RCC 7860 (cell line): ENCODE results near the gene RXFP2.
A peak's percentile ranks its signal among the peaks of the same experiment; 100 is the strongest.

Experiments used
- DNase-seq: peaks from one replicate; pipeline ENCODE4 v3.0.0-alpha.2; 2015; ENCODE audit warnings: low spot score
- FAIRE-seq: peaks from 2 replicates; lab custom pipeline; 2012; peaks lifted over from hg19 to GRCh38; lab: Jason Lieb, UNC

The RXFP2 gene, protein sequence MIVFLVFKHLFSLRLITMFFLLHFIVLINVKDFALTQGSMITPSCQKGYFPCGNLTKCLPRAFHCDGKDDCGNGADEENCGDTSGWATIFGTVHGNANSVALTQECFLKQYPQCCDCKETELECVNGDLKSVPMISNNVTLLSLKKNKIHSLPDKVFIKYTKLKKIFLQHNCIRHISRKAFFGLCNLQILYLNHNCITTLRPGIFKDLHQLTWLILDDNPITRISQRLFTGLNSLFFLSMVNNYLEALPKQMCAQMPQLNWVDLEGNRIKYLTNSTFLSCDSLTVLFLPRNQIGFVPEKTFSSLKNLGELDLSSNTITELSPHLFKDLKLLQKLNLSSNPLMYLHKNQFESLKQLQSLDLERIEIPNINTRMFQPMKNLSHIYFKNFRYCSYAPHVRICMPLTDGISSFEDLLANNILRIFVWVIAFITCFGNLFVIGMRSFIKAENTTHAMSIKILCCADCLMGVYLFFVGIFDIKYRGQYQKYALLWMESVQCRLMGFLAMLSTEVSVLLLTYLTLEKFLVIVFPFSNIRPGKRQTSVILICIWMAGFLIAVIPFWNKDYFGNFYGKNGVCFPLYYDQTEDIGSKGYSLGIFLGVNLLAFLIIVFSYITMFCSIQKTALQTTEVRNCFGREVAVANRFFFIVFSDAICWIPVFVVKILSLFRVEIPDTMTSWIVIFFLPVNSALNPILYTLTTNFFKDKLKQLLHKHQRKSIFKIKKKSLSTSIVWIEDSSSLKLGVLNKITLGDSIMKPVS

DNA sequence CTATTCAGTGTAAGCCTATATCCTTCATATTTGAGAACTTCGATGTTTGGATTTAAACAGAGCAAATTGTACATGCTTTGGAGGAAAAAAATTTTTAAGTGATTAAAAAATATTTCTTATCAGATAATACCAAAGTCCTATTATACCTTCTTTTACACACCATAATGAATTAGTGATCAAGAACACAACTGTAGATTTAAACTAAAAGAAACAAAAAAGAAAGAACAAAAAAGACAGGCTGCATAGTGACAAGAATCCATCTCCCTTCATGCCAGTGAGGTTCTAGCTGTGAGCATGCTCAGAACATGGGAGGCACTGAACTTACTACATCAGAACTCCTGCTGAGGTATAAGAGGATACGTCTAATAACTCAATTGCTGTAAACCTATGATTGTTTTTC lies at the start of gene RXFP2:
Gene RXFP2, plus strand, starts transcription at position 301 of the 400 bp plus-strand sequence. Its CDS starts 87 bp downstream, at position 388.
- DNase-seq (no peak), FAIRE-seq (no peak)

DNA sequence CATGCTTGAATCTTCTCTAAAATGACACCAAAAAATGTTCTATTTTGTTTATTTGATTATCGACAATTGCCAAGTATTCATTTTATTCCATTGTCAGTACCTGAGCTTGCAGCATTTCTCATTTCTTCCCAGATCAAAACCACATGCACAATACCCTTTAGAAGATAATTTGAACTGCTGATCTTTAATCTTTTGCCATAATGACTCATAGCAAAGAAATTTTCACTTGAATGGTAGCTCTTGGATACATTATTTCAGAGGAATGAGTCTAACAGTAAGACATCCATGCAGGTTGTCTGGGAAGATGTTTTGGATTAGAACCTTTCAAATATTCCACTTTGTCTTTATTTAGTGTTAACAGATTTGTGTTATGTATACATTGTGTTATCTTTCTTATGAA lies 42.0 kb upstream of the RXFP2 start:
- DNase-seq, result peak; percentile 33
- peak; percentile 70 for FAIRE-seq

DNA sequence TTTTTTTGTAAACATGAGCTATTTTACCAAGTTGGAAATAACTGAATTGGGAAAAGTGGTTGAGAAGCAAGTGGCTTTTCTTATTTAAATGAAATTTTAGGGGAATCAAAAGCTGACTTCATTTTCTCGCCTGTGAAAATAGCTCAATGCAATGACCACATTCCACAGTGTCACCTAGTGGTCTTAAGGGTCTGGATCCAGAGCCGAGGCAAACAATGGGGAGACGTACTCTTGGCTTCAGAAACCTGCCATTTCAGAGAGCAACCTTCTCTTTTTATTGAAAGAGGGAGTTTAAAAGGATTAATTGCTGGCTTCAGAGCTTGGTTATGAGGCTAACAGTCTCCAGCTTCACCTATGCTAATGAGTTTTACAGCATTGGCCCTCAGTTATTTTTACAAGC lies 39.7 kb upstream of the RXFP2 start:
- no peak for FAIRE-seq

DNA sequence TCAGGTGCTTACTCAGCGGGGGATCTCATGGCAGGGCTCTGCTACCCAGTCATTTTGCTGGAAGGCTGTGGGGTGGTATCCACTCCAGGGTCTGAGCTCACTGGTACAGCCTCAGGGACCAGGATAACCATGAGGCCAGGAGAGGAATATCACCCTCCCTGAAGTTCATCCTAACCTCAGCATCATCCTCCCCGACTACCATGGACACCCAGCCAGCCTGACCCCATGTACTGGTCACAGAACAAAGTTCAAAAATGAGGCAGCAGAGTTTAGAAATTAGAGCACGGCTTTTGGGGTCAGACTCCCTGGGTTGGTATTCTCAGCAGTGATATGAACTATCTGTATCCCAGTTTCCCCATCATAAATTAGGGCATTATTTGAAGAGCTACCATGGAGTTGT lies 35.5 kb upstream of the RXFP2 start:
- FAIRE-seq (no peak), DNase-seq (no peak)

More for the DNA sequence above, 39.7 kb upstream of the RXFP2 start:
- no peak for DNase-seq

DNA sequence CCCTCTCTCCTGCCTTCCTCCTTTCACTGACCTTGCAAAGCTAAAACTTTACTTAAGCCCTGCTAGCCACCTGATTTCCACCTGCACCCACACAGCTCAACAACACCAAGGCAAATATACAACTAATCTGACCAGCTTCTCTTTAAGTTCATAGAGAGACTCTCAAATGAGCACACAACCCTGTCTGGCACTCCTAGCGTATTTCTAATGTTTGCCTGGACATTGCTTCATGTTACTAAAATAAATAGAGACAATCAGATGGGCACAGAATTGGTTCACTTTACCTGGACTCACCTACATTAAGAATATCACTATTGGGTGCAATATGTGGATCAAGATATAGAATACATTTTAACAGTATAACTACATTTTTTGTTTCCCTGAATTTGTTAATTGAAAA lies 33.2 kb upstream of the RXFP2 start:
- FAIRE-seq (no peak), DNase-seq (no peak)

DNA sequence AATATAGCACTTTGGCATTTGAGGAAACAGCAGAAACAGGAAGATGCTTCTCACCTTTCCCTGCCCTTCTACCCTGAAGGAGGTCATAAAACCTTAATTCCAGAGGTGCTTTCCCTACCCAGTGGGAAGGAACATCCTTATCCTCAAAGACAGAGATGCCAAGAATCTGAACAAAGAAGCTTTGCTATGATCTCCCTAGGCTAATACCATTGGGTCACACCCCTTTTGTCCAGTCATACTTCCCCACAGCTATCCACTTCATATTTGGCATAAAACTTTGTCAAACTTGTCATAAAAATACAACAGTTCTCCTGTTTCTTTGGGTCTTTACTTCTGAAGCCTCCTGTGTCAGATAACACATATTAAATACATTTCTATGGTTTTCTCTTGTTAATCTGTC lies 21.7 kb upstream of the RXFP2 start:
- FAIRE-seq, result no peak
- no peak for DNase-seq

DNA sequence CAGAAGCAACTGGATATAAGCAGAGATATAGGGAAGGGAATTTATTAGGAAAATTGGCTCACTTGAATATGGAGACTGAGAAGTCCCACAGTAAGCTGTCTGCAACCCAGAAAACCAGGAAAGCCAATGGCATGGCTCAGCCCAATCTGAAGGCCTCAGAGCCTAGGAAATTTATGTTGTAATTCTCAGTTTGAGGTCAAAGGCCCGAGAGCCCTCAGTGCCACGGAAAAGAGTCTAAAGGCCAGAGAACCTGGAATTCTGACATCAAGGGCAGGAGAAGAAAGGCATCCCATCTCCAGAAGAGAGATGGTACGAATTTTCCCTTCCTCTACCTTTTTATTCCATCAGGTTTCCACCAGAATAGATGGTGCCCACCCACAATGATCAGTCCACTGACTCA lies 20.1 kb upstream of the RXFP2 start:
- no peak for FAIRE-seq

DNA sequence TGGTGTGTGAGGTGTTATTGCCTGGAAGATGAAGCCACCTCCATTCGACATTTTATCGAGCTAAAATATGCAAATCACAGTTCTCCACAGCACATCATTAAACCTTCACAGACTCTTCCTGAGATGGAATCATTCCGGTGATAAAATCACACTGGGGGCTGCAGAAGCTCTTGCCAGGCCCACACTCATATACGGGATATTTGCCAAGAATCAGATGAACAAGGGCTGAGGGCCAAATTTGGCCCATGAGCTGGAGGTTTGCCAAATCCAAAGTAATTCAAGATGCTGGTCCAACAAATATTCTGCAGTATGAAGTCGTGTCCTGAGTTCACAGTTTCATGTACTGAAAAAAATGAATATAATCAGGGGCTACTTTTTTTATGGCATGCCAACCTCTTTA lies 16.7 kb upstream of the RXFP2 start:
- FAIRE-seq (no peak), DNase-seq (no peak)

More for the DNA sequence above, 20.1 kb upstream of the RXFP2 start:
- no peak for DNase-seq

DNA sequence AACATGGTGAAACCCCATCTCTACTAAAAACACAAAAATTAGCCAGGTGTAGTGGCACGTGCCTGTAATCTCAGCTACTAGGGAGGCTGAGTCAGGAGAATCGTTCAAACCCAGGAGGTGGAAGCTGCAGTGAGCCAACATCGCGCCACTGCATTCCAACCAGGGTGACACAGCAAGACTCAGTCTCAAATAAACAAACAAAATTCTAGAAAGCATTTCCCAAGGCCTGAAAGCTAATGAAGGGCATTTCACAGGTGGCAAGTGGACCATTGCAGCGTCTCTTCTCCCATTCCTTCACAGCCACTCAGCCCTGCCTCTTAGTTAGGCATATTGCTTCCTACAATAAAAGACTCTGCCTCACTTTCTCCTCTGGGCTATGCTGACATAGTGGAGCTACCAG lies 13.5 kb upstream of the RXFP2 start:
- DNase-seq, result no peak
- no peak for FAIRE-seq

DNA sequence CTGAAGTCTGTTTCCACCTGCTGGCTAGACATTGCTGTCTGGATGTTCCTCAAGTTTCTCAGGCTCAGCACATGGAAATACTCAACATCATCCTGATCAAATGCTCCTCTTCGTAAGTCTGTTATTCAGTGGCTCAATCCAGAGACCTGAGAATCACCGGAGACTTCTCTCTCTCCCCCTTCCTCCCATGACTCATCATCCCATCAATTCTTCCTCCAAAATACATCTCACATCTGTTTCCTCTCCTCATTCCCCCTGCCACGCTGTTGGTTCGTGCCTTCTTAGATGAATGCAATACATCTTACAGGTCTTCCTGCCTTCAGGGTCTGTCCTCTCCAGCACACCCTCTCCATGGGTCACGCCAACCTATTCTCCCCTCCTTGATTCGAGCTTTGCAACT lies 7.4 kb upstream of the RXFP2 start:
- no peak for FAIRE-seq
- DNase-seq, result no peak

DNA sequence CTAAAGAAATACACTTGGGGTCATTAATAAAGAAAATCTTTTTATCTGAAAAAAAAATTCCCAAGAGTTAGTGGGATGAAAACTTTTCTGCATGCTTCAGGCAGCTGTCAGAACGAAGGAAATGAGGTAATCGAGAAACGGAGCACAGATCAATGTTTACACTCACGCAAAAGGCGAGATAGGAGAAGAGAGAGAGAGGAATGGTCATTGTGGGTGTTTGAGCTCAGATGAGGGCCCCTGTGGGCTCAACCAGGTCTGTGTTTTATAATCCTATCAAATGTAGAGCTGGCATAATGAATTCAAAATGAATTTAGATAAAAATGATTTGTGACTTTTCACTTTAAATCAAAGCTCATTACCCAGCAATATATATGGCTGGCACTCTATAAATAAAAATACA lies 6.3 kb upstream of the RXFP2 start:
- DNase-seq (peak; percentile 27), FAIRE-seq (no peak)

DNA sequence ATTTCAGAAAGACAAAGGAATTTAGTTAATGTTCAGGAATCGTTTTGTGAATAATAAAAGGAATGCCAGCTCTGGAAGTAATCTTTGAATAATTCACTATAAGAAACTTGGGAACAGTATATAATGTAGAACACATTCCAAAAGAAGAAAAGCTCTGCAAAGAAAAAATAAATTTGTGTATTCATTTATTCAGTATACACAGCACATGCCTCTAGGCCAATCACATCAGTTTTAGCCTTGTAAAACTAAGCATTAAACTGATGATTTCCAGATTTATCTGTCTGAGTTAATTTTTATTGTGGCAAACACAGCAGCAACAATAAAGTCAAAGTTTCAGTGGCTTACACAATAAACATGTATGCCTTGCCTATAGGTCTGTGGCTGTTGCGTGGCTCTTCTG lies 5.7 kb upstream of the RXFP2 start:
- FAIRE-seq (no peak), DNase-seq (no peak)

DNA sequence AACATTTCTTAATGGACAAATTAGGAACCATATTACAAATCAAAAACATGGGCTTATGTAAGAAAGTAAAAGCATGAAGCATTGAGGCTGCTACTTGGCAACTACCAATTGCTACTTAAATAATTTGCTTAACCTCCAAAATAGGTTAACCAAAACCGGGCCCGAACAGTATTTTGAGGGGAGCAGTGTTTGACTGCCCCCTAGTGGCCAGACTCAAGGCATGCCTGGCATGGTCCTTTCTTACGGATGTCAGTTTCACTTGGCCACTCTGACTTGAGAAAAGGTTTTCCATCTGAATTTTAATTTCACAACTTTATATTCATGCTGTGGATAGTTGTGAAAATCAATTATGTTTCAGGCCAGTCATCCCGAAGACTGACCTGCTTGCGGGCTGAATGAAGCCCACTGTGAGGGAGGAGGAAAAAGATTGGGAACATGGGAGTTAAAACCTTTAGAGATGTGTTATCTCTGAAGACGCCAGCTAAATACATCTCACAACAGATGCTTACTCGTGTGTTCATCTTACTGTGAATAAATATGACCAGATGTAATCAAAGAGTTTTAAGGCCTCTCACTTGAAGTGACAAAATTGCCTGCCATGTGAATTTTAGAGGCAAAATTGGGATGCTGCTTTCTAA lies 2.9 kb downstream of the RXFP2 start:
- DNase-seq (peak; percentile 30), FAIRE-seq (peak; percentile 71)

DNA sequence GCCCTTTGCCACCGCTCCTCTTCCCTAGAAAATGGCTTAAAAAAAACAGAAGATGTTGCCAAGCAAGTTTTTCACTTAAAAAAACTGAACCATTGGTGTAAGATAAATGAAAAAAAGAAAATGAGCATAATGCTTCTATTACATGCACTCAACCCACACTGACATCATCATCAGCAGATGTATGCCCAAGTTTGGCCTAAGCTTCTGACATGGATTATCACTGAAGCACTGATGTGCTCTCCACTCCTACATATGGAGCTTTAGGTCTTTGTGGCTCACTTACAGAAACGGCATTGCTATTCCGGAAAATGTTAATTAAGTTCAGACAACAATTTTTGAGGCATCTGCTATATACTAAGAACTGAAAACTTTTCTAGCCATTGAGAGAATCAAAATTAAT lies 8.0 kb downstream of the RXFP2 start:
- no peak for FAIRE-seq
- no peak for DNase-seq

DNA sequence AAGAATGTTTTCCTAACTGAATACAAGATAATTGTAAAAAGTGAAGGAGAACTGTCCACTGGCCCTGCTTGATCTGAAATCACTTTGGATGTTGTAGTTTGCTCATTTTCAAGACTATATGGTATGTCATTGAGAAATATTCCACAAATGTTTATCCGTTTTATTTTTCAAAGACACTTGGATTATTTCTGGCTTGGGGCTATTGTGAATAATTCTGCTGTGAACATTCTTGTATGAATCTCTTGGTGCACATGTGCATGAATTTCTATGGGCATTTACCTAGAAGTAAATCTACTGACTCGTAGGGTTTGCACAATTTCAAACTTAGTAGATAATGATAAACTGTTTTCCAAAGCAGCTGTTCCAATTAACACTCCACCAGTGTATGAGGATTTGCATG lies 8.6 kb downstream of the RXFP2 start:
- no peak for FAIRE-seq

DNA sequence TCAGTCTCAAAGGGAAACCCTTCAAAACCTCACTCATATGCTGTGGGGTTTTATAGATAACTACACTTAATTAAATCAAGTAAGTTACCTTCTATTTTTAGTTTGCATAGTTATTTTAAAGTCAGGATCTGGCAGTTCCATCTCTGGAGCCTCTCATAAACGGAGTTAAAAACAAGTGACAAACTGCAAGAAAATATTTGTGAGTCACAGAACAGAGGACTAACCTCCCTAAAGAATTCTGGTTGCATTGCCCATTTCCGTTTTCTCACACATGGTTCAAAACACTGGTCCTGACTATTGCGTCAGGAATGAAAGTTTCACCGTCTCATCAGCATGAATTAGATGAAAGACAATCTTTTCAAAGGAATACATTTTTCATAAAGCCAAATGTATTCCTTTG lies 10.6 kb downstream of the RXFP2 start:
- FAIRE-seq, result peak; percentile 83
- peak; percentile 60 for DNase-seq

More for the DNA sequence above, 8.6 kb downstream of the RXFP2 start:
- no peak for DNase-seq

DNA sequence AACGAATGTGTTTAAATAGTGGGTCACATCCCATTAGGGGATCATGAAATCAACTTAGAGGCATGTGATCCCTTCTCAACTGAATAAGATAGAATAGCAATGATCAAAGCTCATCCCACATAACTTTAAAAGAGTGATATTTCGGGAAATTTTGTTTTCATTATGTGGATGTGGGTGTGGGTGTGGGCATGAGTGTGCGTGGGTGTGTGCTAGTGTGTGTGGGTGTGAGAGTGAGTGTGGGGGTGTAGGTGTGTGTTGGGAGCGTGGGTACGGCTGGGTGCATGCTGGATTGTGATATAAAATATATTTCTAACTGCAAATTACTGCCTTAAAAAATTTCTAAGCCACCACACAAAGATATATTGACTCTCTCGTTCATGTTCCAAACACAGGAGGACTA lies 15.9 kb downstream of the RXFP2 start:
- DNase-seq (no peak), FAIRE-seq (no peak)

DNA sequence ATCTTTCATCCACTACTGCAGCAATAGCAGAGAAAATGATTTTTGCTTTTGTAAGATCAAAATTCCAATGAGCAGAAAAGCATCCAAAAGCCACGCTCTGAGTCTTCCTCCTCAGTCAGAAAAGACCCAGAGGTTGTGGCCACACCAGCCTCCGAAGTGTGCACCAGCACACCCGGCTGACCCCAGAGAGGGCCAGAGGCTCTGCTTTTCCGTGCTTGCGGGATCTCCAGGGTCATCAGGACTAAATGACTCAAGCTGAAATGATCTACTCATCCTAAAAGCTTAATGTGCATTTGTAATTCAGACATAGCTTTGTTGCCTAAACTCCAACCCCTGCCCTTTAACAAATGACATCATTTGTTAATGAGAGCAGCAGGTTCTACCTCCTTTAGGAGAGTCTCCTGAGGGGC lies 16.5 kb downstream of the RXFP2 start:
- peak; percentile 92 for DNase-seq
- FAIRE-seq, result no peak

DNA sequence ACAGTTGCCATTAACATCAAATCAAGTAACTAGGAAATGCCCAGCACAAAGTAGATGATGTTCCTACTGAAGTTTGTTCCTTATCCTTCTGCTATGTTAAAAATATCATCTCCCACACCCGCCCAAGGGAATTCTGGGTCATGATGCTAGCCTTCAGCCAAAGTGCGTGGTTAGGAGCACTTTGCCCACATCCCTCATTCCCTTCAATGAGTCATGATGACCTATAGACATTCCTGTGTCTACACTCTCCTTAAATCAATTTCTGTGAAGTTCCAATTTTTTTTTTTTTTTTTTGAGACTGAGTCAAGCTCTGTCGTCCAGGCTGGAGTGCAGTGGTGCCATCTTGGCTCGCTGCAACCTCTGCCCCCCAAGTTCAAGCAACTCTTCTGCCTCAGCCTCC lies 17.0 kb downstream of the RXFP2 start:
- FAIRE-seq, result peak; percentile 95
- peak; percentile 93 for DNase-seq

DNA sequence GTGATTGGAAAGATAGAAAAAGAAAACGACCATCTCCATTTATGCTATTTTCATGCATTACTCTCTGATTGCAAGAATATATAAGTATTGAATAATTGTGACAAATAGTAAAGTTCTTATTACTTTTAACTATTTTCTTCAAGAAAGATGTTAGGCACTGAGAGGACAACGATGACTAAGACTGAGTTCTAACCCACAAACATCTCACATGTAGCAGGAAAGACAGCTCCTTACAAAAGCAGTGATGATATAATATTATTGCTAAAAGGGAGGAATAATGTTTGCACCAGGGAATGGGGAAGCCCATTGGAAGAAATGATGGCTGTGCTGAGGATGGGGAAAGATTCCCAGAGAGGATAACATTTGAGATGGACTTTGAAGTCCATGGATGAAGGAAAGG lies 22.6 kb downstream of the RXFP2 start:
- FAIRE-seq, result no peak
- DNase-seq, result peak; percentile 13

DNA sequence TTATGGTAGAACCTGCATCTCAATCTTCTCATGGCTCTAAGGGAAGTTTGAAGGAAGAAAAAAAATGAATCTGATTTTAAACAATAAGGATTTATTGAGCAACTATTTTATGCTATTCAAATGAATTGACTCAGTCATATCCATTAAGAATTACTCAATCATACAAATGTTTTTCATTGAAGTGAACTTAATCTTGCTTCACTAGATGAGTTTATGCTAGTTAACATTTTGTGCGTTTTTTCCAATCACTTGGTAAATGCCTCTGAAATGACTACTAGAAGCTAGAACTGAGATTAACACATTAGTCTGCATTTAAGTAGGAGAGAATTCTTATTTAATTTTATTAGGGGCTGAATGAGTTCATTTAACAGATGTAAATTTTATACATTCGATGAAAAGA lies 25.2 kb downstream of the RXFP2 start:
- no peak for DNase-seq
- FAIRE-seq, result no peak
